ENCODE measurements around the gene FECH.

- TF ChIP-seq CTCF (IDR thresholded peaks at IDR 0.05): no peak
- no peak for TF ChIP-seq POLR2A (IDR thresholded peaks at IDR 0.05)
These were observed 2.7 kb upstream of the FECH start for GRCh38 chr18:57589161-57589560.

All from testis (tissue), 2 donors.